ENCODE results near the gene EML6. TPM values are rescaled to one million over a fixed set of nuclear protein-coding genes. Genes with fewer than 3 reads are reported as not detected.
"Not testable (repeated sequence)": the region's sequence is repeated elsewhere in the genome, so short reads cannot be mapped to it uniquely, and the experiment has no call there.

The EML6 gene
- total RNA-seq, 1 donor from 2014 or later = 3.4 TPM

DNA sequence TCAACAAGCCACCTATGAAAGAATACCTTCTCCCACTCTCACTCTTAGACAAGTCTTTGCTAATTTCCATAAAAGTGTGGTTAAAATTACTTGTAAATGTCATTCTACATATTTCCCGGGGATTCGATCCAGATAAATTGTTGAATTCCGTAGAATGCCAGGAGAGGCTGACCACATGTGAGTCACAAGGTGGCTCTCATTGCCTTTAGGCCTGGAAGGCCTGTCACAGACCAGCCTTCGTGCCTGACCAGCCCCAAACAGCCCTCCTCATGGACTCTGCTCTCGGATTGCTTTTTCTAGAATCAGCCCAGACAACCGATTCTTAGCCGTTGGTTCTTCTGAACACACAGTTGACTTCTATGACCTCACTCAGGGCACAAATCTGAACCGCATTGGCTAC lies 240.8 kb downstream of the EML6 start:
- no peak for DNase-seq (ENCODE audit: low spot score)

DNA sequence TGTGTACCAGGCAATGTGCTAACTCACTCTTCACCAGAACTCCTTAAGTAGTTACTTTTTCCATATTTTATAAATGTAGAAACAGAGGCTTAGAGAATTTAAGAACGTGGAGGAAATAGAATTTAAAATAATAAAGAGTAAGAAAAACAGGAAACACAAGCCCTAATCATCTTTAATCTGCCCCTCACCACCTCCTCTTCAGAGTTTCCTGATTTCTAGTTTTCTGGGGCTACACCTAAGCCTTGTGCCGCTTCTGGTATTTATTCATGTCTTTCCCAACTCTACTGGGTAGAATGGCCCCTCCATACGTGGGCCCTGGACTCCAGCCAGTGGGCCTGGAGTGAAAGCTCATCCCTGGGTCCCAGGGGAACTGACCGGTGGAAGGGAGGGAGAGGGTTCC lies 241.4 kb downstream of the EML6 start:
- DNase-seq (ENCODE audit: low spot score) = no peak

DNA sequence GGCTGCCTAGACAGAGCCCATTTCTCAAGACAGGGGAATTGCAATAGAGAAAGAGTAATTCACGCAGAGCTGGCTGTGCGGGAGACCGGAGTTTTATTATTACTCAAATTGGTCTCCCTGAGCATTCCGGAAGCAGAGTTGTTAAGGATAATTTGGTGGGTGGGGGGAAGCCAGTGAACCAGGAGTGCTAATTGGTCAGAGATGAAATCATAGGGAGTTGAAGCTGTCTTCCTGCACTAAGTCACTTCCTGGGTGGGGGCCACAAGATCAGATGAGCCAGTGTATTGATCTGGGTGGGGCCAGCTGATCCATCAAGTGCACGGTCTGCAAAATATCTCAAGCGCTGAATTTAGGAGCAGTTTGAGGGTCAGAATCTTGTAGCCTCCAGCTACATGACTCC lies 242.0 kb downstream of the EML6 start:
- no peak for DNase-seq (ENCODE audit: low spot score)

DNA sequence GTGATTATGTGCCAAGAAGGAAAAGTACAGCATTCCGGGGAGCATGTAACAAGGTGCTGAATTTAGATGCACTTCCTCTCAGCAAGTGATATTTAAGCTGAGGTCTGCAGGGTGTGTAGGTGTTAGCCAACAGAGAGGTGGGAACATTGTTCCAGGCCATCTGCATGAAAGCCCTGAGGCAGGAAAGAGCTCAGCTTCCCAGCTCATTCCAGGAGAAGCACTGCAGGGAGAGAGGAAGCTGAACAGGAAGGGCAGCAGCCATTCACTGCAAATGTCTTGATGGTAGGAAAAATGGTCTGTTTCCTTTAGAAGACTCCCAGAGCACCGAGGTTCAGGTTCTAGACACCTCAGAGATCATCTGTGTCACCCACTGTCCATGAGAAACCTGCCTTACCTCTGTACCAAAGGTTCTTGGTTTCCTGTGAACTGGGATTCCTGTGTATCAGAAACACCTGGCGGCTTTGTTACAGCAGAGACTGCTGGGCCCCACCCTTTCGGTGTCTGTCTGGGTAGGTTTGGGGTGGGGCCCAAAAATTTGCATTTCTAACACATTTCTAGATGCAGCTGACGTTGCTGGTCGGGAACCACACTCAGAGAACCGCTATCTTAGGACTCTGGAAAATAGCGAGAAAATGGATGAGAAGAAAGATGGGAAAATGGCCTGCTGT lies 242.8 kb downstream of the EML6 start:
- no peak for DNase-seq (ENCODE audit: low spot score)

DNA sequence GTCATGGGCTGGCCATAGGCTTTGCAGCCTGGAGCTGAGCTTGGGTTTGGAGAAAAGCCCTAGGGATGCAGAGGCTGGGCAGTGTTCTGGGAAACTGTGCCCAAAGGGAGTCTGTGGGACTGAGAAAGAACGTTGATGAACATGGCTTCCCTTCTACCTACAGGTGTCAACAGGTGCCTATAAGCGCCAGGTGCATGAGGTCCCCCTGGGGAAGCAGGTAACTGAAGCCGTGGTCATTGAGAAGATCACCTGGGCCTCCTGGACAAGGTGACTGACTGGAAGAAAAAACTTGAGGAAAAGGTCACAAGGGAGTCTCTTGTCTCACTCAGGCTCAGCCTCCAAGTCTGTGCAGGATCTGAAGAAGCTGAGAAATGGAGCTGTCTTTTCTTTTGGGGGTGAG lies 243.4 kb downstream of the EML6 start:
- no peak for DNase-seq (ENCODE audit: low spot score)

DNA sequence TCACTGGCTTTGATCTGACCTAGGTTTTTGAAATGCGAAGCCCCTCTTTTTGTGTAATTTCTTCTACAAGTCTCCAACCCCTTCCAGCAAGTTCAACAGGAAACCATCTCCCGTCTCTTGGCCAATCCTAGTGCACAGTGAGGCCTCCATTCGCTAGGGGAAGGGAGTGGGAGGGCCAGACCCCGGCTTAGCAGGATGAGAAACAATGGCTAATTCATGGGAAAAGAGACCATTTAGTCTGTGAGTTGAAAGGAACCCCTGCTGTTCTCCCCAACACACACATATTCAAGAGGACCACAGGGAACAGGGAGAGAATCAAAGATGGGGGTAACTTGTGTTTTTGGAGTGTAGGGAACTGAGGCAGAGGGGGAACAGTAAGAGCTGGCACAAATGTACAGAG lies 243.8 kb downstream of the EML6 start:
- no peak for DNase-seq (ENCODE audit: low spot score)

DNA sequence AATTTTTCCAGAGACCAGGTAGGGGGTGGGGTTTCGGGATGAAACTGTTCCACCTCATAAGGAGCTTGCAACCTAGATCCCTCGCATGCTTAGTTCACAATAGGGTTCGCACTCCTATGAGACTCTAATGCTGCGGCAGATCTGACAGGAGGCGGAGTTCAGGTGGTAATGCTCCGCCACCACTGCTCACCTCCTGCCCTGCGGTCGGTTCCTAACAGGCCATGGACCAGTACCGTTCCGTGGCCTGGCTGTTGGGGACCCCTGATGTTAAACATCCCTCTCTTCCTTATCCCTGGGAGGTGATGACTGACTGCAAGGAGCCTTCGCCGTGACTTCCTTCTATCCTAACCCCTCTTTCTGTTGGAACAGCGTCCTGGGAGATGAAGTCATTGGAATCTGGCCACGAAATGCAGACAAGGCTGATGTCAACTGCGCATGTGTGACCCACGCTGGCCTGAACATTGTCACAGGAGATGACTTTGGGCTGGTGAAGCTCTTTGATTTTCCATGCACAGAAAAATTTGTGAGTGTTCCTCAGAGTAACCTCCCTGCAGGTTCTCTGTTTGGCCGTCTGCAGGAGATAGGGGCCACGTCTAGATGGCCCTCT lies 244.4 kb downstream of the EML6 start:
- no peak for DNase-seq (ENCODE audit: low spot score)

DNA sequence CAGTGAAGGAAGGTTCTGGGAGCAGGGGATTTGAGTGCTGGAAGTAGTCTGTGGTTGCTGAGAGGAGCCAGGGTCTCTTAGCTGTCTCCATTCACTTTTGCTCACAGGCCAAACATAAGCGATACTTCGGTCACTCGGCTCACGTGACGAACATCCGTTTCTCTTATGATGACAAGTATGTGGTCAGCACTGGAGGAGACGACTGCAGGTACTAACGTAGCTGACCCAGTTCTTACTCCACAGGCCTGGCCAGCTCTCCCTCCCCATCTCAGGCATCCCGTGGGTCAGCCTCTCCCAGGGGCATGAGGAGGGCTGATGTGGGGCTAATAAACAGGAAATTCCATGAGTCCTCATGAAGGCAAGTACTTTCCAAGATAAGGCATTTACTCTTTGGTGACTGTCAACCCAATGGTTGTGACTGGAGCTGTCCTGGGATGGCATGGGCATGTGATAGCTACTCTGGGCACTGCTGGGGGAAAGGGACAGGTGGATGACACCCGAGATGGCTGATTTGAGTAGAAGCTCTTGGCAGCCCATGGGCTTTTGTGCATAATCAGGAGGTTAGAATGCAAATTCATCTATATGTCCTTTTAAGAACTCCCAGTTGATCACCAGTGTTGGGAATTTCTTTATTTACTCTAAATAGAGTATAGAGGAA lies 245.2 kb downstream of the EML6 start:
- no peak for DNase-seq (ENCODE audit: low spot score)

DNA sequence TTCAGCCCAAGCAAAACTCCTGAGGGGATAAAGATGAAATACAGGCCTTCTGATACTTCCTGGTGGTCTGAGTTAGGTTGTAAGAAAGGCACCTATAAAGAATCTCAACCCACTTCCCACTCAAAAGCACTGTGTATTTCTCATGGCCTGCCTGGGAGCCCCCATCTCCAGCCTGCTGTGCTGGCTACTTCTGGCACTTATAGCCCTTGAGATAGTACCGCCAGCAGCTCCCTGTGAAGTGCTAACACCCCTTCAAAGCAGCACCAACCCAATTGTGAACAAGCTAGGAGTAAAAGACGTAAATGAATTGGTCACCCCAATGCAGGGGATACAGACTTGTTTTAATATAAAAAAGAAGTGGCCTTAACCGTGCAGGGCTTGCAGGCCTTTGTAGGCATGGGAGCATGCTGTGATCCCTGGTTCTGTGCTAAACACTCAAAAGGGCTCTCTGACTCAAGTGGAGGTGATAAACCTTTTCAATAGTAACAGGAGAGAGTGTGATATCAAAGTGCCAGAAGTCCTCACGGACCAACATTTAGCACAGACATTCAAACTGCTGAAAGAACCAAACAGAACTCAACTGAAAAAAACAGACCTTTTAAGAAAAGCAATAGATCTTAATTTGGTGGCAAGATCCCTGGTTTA lies 246.0 kb downstream of the EML6 start:
- DNase-seq (ENCODE audit: low spot score) = no peak

DNA sequence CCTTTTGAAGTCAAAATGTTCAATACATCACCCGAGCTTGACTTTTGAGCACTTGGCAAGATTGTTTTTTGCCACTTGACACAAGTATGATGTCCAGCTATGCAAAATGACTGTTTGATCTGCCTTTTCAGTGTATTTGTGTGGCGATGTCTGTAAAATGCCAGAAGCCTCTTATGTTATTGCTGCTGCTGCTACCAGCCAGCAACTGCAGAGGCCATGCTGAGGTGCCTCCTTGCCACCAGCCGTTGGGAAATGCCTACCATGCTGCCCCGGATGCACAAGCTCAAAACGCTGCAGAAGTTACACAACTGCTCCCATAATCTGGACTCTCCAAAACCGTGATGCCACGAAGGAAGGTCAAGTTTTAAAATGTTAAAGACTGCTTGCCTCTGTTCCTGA lies 246.5 kb downstream of the EML6 start:
- DNase-seq (ENCODE audit: low spot score) = no peak

DNA sequence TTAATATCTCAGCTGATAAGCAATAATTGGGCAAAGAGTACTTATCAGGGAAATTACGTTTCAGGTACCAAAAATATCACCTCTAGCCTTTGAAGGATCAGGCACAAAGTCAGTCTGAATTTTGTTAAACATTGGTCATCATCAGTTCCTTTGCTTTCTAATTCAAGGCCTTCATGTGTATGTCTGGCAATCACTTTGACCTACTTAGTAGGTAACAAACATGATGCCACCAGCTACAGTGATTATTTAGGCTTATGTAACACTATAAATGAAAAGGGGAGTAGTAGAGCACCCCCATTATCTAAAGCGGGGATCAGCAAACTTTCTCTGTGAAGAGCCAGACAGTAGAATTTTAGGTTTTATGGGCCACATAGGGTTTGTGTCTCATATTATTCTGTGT lies 251.7 kb downstream of the EML6 start:
- no peak for DNase-seq (ENCODE audit: low spot score)

DNA sequence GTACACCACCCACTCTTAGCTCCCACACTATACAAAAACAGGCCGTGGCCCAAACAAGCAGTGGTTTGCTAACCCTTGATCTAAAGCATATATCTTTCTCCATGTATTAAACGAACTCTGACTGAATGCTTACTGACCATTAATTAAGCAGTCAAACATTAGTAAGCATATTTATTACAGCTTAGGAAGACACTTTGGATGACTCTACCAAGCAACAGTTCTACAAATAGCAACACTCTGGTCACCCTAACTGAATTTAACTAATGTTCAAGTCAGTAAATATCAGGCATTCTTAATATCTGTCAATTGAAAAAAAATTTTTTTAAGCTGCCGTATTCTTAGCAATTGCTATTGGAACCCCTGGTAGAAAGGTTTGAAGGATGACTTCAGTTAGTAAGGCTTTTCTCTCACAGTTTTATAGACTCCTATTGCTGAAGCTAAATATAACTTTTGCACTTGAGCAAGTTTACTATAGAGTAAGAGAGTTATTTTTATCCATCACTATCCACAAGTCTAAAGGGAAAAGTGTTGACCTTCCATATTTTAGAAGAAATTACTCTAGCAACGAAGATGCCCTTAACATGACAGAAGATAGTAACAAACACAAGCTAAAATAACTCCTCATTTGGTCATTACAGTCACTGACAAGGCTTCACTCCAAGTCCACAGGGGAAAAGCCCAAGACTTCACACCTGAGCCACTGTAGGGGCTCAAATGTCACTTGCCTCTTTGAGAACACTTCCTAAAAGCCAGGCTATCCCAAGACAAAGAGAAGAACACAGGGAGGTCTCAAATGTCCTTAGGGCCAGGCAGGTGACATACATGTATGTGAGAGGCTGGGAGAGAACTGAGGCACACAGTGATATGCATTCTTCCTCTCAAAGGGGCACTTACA lies 252.4 kb downstream of the EML6 start:
- DNase-seq (ENCODE audit: low spot score) = no peak

DNA sequence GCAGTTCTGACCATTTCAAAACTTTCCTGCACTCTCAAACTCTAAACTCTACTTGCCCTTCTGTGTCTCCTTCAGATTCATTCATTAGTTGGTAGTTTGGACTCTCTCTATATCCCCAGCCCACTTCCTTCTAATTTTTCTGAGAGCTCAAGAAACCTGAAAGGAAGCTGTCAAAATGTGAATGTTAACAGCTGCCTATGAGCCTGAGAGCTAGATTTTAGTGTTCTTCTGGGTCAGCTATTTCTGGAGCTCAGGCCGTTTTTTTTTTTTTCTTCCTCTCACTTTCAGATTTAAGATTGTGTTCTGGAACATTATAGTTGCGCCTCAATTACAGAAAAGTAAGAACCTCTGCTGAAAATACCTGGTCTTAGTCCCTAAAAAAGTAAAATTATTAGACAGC lies 253.7 kb downstream of the EML6 start:
- DNase-seq (ENCODE audit: low spot score) = peak; percentile 55

DNA sequence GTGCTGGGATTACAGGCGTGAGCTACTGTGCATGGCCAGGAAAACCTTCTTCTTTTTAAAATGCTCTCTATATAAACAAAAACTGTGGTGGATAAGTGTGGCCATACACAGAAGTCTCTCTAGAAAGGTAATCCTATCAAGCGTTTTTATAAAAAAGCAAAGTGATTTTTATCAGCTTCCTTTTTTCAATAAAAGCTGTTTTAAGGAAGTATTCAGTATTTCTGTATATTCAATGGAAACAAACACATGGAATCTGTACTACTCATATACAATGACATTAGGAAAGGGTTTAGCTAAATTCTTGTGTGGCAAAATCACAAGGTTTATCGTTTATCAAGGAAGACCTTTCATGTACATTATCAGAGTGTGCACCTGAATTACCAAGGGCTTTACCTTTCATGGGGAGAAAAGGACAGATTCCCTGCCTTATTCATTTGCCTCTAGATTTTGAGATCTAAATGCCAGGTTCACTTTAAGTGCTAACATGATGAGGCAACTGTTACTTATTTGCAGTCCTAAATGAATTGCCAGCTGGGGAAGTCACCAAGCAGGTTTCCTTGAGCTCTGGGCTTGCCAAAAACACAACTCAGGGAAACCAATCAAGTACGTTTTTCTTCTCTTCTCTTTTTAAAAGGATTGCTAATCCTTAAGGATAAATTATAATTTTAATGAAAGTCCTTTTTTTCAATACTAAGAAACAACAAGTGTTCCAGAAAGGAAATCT lies 256.0 kb downstream of the EML6 start:
- peak; percentile 25 for DNase-seq (ENCODE audit: low spot score)

DNA sequence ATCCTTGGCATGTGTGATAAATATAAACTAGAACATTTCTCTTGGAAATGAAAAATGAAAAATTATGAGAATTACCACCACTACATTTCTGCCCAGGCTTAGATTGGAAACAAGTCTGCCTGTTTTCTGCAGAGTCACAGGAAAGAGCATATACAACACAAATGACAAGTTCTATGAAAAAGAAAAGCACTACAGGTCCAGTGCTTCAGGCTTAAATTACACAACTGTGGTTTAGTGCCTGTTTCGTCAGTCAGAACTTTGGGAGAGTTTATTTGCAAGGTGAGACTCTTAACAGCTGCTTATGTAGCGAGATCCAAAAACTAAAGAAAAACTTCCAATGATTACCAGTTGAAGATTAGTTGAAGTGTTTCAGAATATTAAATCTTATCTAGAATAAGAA lies 257.9 kb downstream of the EML6 start:
- no peak for DNase-seq (ENCODE audit: low spot score)

DNA sequence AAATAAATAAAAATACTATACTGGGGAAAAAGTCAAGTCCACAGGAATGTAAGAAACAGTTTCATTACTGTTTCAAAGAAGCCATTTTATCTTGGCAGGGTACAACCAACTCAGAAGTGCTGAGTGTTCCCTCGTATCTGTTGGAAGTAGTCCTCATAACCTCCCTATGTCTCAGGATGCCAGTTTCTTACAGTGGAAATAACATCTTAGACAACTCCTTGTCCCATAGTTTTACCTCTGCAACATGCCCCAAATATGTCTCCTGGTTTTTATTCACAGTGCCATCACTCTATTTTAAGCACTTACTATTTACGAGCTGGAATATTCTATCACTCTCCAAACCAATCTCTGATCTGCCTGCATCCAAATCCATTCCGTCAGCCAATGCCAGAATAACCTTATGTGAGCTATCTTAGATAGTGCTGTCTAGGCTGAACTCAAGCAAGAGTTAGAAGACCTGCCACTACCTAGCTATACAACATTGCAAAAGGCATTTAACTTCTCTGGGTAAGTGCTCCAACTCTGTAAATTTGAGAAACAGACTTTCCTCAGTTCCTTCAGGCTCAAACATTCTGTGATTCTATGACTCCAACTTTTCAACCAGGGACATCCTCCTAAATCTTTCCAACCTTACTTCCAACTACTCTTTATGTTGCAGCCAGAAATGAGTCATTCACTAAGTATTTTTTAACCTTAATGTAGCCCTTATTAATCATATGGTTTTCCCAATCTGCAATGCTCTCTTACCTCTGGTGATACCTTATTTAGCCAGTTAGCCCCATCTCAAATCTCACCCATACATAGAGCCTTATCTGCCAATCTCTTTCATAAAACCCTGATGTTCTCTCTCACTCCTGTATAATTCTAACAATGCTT lies 260.1 kb downstream of the EML6 start:
- DNase-seq (ENCODE audit: low spot score) = peak; percentile 11

DNA sequence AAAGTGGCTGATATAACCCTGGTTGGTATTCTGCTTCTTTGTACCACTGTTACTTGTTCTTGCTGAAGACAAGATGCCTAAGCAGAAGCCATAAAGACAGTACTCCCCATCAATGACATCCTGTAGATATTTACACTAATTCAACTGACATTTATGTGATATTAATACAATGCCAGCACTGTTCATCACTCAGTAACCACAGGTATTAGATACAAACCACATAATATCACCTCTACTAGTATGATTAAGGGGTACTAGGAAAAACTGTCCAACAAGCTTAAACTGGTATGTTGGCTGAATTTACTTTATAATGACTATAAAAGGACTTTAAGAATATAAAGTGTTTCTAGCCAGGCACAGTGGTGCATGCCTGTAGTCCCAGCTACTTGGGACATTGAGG lies 261.0 kb downstream of the EML6 start:
- no peak for DNase-seq (ENCODE audit: low spot score)

DNA sequence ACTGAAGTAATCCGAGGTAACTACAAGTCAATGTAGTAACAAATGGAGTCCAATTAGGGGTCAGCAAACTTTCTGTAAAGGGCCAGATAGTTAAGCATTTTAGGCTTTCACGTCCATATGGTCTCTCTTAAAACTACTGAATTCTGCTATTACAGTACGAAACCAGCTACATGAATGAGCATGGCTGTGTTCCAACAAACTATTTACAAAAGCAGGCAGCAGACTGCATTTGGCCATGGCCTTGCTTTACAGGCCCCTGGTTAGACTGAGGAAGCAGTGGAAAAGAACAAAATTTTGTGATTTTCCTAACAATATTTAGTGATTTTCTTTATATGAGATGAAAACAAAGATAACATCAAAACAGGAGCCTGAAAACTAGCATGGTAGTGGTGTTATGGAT lies 262.8 kb downstream of the EML6 start:
- no peak for DNase-seq (ENCODE audit: low spot score)

DNA sequence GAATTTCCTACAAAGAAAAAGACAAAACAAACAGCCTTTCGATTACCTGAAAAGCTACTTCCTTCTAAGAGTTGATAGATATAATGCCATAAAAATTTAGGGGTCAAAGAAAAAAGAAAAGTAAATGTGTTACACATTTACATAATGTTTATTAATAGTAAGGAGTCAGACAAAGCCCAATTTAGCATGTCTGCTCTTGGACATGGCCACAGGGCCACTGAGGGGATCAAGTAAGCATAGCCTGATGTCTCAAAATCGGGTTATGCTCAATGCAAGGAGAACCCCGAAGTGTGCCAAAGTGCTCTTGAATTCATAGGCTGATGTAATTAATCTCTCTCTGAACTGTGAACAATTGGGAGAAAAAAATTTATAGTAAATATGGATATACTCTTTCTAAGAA lies 265.1 kb downstream of the EML6 start:
- no peak for DNase-seq (ENCODE audit: low spot score)

DNA sequence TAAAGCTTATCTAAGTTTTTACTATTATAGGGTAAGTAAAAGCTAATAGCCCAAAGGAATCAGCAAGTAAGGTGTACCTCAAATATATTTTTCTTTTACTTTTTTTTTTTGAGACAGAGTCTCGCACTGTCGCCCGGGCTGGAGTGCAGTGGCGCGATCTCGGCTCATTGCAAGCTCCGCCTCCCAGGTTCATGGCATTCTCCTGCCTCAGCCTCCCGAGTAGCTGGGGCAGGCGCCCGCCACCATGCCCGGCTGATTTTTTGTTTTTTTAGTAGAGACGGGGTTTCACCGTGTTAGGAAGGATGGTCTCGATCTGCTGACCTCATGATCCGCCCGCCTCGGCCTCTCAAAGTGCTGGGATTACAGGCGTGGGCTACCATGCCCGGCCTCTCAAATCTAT lies 267.2 kb downstream of the EML6 start:
- DNase-seq (ENCODE audit: low spot score) = not testable (repeated sequence)

Measured in umbilical cord (tissue), 2 donors.